Stomach (tissue), 4 donors: Measurements from ENCODE around the gene CLIP4.

Source experiments
- CTCF ChIP-seq, 7 experiments: fragments of 450-650 bp in 4 of 7; fragments of 200-600 bp in 3 of 7; sonication (generic) in 3 of 7; IDR thresholded peaks; one replicate each; pipeline ENCODE4 v1.5.1; 2016 to 2019; ENCODE audit warnings: antibody characterized with exemption in 7 of 7, control low read depth in 2 of 7, mild to moderate bottlenecking in 1 of 7
- POLR2A ChIP-seq, 4 donors: fragments of 450-650 bp; IDR thresholded peaks; one replicate each; pipeline ENCODE4 v1.6.1; 2016; ENCODE audit warnings: antibody characterized with exemption in 4 of 4, control low read depth in 2 of 4, mild to moderate bottlenecking in 1 of 4, moderate library complexity in 1 of 4
- POLR2AphosphoS5 ChIP-seq, 3 donors: sonication (generic); formaldehyde crosslinking; IDR thresholded peaks; one replicate each; pipeline ENCODE4 v1.6.1; 2016; ENCODE audit warnings: antibody characterized with exemption in 3 of 3

DNA sequence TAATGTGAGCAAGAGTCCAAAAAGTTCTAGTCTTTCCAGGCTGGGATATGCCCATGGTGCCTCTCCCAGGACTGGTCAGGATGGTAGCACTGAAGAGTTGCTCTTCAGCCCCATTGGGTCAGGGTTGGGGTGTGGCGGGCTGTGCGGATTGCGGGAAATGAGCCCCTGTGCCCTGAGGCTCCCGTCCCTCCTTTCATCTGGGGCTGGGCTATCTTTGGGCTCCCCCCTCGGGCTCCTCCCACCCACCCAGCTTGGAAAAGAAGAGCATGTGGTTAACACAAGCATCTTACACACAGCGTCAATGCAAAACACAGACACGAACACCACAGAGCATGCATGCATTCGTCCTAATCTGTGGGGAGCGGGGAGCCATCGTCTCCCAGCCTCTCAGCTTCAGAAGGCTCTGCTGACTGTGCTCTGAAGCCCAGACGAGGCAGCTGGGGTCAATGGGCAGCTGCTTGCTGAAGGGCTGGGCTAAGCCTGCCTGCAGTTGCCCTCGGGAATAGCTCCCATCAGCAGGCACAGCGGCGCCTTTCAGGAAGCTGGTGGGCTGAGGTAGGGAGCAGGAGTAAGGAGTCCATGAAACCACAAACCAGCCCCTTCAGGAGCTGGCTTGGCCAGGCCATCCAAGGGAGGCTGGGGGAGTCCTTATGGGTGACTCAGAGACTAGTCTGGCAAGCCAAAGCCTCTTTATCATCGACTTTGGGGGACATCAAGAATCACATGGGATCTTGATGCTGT, 112.9 kb downstream of the CLIP4 start:
- TF ChIP-seq CTCF (IDR thresholded peaks at IDR 0.05) (no peak), POLR2A (IDR thresholded peaks at IDR 0.05) (no peak), POLR2AphosphoS5 (IDR thresholded peaks at IDR 0.05) (no peak)
